A673 (cell line): ENCODE data around the gene UGT1A9. TPM values are rescaled to one million over a fixed set of nuclear protein-coding genes. Genes with fewer than 3 reads are reported as not detected.

Experiments
- BruUV-seq: library from RNA; stranded (reverse); fragments of 400-500 nt; replicated peaks from 2 replicates; lab custom pipeline; 2021; lab: Mats Ljungman, UMichigan
- CTCF ChIA-PET: fragments of 300-600 bp; sonication (Branson Sonifier 250); formaldehyde crosslinking; loops from one replicate; lab custom pipeline; 2022; ENCODE audit warnings: antibody characterized with exemption; lab: Charles Lee
- POLR2A ChIA-PET: fragments of 300-600 bp; sonication (Branson Sonifier 250); formaldehyde crosslinking; loops from one replicate; lab custom pipeline; 2022; ENCODE audit warnings: antibody characterized with exemption; ENCODE audit not compliant: low non-redundant PET; lab: Charles Lee
- DNase-seq: peaks from one replicate; pipeline ENCODE4 v3.0.0-alpha.2; 2015; ENCODE audit warnings: low spot score
- H3K27ac ChIP-seq: fragments of 200-600 bp; sonication (generic); 2 replicates; pipeline ENCODE4 v1.5.1; 2016; ENCODE audit warnings: mixed run types, low read depth, mild to moderate bottlenecking, mixed read lengths, antibody characterized with exemption, low read length; ENCODE audit not compliant: poor library complexity, severe bottlenecking
- H3K27me3 ChIP-seq: fragments of 200-600 bp; sonication (generic); replicated peaks from 2 replicates; pipeline ENCODE4 v1.6.1; 2017; ENCODE audit warnings: mixed run types, low read depth, mild to moderate bottlenecking, mixed read lengths, antibody characterized with exemption, low read length; ENCODE audit not compliant: insufficient read depth, poor library complexity
- H3K36me3 ChIP-seq: fragments of 200-600 bp; sonication (generic); 2 replicates; pipeline ENCODE4 v1.6.1; 2016; ENCODE audit warnings: mixed run types, mild to moderate bottlenecking, mixed read lengths, antibody characterized with exemption, low read length; ENCODE audit not compliant: insufficient read depth, poor library complexity, severe bottlenecking
- H3K4me1 ChIP-seq: fragments of 200-600 bp; sonication (generic); 2 replicates; pipeline ENCODE4 v1.6.1; 2017; ENCODE audit warnings: mixed run types, mild to moderate bottlenecking, mixed read lengths, antibody characterized with exemption, low read length; ENCODE audit not compliant: insufficient read depth, poor library complexity, severe bottlenecking
- H3K4me3 ChIP-seq: fragments of 200-600 bp; sonication (generic); 2 replicates; pipeline ENCODE4 v1.5.1; 2016; ENCODE audit warnings: low read depth, mixed run types, mild to moderate bottlenecking, mixed read lengths, low read length; ENCODE audit not compliant: poor library complexity, severe bottlenecking
- H3K9me3 ChIP-seq: fragments of 200-600 bp; sonication (generic); 2 replicates; pipeline ENCODE4 v1.6.1; 2016; ENCODE audit warnings: mixed run types, low read depth, mild to moderate bottlenecking, mixed read lengths, antibody characterized with exemption, low read length; ENCODE audit not compliant: poor library complexity, severe bottlenecking
- CTCF ChIP-seq: fragments of 300-800, 200-600 bp; sonication (generic); conservative IDR thresholded peaks from 2 replicates; pipeline ENCODE4 v1.5.1; 2017; ENCODE audit warnings: low read depth, mild to moderate bottlenecking, antibody characterized with exemption, low read length, moderate library complexity, mixed read lengths
- EZH2 ChIP-seq: fragments of 200-600 bp; sonication (generic); IDR thresholded peaks from 2 replicates; pipeline ENCODE4 v1.6.1; 2017; ENCODE audit warnings: borderline replicate concordance, low read depth, mild to moderate bottlenecking, mixed read lengths, antibody characterized with exemption, low read length; ENCODE audit not compliant: poor library complexity, severe bottlenecking
- intact Hi-C: fragments of 100-400 bp; cut with micrococcal nuclease; formaldehyde crosslinking; loops from one replicate; pipeline ENCODE4 v1.10.0; 2022; ENCODE audit not compliant: unreplicated experiment
- total RNA-seq: library from RNA; stranded (reverse); gene quantifications from 2 replicates; pipeline ENCODE4 v1.2.3, GENCODE V29; 2021

Gene UGT1A9
- total RNA-seq, 1 experiment from 2014 or later, result not detected

DNA sequence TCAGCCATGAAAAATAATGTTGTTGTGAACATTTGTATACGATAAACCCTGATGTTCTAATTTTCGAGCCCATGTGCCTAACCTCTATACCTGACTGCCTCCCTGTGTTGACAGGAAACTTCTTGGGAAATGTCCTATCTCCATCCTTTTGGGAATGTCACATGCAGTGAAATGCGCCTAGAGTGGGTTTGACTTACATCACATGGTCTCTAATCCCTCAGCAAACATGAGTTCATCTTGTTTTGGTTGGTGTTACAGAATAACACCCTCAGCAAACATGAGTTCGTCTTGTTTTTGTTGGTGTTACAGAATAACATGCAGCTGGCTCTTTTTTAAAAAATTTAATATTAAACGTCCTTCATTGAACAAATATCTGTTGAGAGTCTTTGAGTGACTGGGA is 16.6 kb downstream of the UGT1A9 start:
- Histone ChIP-seq H3K27ac (no peak overlapping the region), H3K4me1 (no peaks in the 10 kb centered on the region), H3K27me3 (no peaks in the 10 kb centered on the region), H3K4me3 (no peak overlapping the region), H3K36me3 (no peaks in the 10 kb centered on the region), H3K9me3 (no peaks in the 10 kb centered on the region)
- intact Hi-C loops, result no loop called here
- BruUV-seq, result no TSS peak
- TF ChIP-seq EZH2 (no peak), CTCF (no peak)
- ChIA-PET POLR2A (no interaction called here), CTCF (interaction anchor here (0.6 kb wide), 1 partner anchor 486 kb away, joined by 3 read pairs; no protein-coding TSS in a partner anchor)
- no peak for DNase-seq

DNA sequence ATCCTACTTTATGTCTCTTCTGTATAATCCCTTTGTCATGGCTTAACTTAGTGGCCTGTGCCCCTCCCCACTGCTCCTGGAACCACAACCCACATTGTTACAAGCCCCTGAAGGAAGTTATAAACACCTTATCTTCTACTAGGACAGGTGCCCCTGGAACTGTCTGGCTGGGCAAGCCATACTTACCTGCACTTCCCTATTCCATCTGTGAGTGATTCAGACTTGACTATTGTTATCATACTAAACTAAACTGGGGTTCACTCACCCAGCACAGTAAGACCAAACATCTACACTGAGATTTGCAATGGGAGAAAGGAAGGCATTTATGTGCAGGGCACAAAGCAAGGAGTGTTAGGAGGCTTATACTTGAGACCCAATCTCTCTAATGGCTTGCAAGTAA is 17.3 kb downstream of the UGT1A9 start:
- ChIA-PET POLR2A (no interaction called here), CTCF (no interaction called here)
- Histone ChIP-seq H3K4me1 (no peaks in the 10 kb centered on the region), H3K27me3 (no peaks in the 10 kb centered on the region), H3K27ac (no peak overlapping the region), H3K9me3 (no peaks in the 10 kb centered on the region), H3K4me3 (no peak overlapping the region), H3K36me3 (no peaks in the 10 kb centered on the region)
- no TSS peak for BruUV-seq
- TF ChIP-seq EZH2 (no peak), CTCF (no peak)
- no peak for DNase-seq
- intact Hi-C loops, result no loop called here

DNA sequence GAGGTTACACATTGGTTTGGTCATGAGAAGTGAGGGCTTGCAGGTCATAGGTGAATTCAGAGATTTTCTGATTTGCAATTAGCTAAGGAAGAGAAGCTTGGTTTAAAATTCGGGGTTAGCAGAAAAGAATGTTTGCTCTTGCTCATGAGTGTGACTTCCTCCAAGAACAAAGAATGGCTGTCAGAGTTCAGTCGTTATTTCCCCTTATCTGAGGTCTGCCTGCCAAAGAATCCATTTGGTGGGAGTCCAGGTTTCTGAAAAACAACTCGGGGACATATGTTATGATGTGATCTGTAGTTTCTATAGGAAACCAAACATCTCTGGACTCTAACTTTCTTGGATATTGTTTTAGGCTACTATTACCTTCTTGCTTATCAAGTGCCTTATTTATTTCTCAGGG is 17.8 kb downstream of the UGT1A9 start:
- POLR2A ChIA-PET, result no interaction called here
- CTCF ChIA-PET, result no interaction called here
- no TSS peak for BruUV-seq

More for the DNA sequence above, 17.8 kb downstream of the UGT1A9 start:
- Histone ChIP-seq H3K9me3 (no peaks in the 10 kb centered on the region), H3K4me3 (no peak overlapping the region), H3K4me1 (no peaks in the 10 kb centered on the region), H3K27ac (no peak overlapping the region), H3K27me3 (no peaks in the 10 kb centered on the region), H3K36me3 (no peaks in the 10 kb centered on the region)
- intact Hi-C loops, result no loop called here
- TF ChIP-seq EZH2 (no peak), CTCF (no peak)
- no peak for DNase-seq
